ENCODE measurements around the gene FOXP1.

The FOXP1 gene

DNA sequence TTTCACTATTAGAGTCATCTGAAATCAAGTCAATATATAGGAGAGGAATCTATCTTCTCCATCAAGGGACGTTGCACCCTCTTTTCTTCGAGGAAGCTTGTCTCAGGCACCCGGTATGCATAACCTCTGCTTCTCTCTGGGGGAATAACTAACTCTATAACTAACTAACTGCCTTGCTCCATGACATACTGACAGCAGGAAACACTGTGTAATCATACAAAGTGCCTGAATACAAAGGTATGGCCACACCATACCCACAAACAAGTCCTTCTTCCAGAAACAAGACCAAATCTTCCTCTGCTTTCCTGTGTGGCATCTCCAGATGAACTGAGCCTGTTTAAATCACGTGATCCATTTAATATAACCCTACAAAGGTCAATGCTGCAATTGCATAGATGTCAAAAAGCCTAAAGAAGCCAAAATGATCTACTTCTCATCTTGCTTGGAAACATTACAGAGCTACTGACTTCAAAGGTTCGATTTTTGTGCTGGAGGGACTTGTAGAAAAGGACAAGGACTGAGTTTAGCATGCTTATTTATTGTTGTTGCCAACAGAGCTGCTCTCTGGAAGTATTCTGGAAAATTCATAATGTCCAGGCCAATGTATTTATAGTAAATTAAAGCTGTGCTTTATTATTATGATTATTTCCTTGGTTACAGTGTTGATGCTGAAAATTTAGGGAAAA, 380.5 kb downstream of the FOXP1 start:
- in situ Hi-C loops (cut with MboI; ENCODE audit: low sequenced_read_pairs) = no loop called here

DNA sequence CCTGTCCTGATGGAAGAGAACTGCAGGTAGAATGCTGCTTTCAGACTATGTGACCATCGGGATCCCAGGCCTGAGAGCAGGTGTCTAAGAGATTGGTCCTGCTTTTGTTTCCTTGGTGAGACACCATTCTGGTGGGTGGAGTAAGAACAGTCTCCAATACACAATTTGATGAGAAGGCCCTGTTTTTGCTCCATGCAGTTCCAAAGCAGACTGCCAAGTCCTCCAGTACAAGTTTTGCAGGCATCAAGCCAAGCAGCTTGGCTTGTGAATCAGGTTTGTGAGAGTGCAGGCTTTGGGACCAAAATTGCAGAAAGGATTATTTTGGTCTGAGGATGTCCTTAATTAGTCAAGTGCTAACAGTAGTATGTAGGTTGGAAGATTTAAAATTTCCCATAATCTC, 381.6 kb downstream of the FOXP1 start:
- in situ Hi-C loops (cut with MboI; ENCODE audit: low sequenced_read_pairs) = no loop called here

DNA sequence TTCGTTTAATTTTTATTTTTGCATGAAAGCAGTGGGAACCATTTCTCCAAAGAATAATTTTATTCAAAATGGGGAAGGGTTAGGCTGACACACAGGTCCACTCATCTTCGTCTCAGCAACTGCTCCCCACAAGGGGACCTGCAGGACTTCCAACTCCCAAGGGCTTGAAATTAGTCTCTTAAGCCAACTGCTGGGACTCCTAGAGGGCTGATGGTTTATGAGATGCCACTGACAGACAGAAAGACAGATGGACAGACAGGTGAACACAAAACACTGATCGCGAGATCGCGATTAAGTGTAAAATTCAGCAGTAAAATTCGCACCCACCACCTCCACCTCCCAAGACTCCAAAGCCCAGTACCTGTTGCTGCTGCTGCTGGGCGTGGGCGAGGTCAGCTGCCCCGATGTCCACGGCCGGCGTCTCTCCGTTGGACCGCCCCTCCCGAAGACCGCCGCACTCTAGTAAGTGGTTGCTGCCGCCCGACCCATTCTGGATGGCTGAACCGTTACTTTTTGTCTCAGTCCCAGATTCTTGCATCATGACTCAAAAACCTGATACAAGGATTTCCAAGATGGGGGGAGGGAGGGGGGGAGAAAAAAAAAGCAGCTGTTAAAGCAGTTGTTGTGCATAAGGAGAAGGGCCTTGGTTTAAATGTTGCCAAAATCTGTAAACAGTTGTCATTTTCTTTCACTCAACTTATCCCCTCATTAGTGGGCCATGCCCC, 385.5 kb downstream of the FOXP1 start:
- in situ Hi-C loops (cut with MboI; ENCODE audit: low sequenced_read_pairs) = no loop called here

DNA sequence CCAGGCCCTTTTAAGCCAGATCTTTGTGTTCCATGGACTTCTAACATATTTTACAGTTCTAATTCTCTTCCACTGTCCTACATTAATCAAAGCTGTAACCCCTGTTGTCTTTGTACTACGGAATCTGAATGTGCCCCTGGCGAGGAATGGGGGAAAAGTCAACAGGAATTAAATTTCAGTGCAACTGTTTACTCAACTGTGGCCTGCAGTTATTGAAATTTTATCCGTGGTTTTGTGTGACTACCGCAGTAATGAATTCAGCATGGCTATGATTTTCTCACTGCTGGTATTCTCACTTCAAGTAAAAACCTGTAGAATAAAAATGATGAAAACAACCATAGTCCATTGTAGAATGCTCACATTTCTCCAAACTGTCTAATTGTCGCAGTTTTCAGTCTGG, 388.0 kb downstream of the FOXP1 start:
- in situ Hi-C loops (cut with MboI; ENCODE audit: low sequenced_read_pairs) = no loop called here

DNA sequence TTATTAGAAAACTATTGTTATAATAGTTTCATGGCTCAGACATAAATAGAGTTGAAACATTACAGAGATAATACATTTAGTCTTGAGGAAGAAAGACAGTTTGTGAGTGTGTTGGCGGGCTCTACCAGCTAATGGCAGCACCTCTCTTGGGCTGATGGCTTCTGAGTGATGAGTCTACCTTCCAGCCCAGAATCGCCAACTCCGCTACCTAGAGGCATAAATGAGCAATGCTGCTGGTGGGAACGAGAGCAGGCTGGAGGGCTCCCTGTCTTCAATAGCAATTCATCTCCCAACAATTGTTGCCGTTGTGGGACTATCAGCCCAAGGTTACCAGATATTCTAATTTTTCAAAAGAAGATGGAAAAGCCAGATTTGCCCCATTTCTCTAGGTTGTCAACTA, 388.7 kb downstream of the FOXP1 start:
- in situ Hi-C loops (cut with MboI; ENCODE audit: low sequenced_read_pairs) = no loop called here

DNA sequence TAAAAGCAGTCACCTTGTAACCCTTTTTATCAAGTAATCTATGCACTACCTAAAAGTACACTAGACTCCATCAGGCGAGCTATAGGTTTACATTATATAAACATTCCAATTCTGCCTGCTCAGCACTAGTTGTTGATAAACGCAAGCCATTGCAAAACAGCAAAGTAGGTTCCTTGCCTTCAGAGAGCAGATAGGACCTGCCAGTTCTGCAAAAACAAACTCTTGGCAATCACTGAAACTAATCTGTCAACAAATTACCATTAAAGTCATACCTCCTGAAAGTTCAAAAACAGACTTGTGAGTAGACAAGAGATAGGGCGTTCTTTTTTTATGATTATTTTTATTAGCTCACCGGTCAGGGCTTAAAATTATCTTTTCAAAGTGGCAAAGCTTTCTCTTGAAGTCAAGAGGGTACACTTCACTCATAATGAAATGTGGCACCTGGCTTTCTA, 392.5 kb downstream of the FOXP1 start:
- in situ Hi-C loops (cut with MboI; ENCODE audit: low sequenced_read_pairs) = no loop called here

DNA sequence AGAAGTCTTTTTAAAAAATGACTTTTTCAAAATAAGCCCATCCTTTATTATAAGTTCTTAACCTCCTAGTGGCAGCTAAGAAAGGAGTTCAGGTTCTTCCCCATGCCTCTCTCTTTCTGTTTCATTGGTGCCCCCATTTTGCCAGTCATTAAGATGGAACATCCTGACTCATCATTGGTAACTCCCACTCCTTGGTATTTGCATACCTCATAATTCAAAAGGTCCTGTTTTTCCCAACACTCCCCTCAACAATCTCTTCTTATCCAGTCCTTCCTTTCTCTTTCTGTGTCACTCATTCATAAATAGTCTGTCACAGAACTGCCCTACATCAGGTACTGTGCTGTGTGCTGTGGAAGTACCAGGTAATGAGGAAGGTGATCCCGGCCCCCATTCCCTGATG, 394.0 kb downstream of the FOXP1 start:
- in situ Hi-C loops (cut with MboI; ENCODE audit: low sequenced_read_pairs) = no loop called here

DNA sequence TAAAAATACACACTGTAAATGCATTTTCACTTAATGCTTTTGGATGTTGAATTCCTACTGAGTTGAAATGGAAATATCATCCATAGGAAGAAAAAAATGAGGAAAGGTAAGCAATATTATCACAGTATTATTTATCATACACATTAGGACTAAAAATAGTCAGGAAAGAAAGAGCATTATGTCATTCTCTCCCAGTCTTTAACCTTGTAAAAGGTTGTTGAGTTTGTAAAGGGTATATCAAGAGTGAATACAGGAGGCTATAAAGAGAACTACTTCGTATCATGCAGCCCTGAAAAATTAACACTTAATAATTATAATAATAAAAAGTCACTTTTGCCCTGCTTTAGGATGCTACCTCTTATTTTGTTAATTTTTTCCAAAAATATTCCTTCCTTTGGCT, 395.8 kb downstream of the FOXP1 start:
- in situ Hi-C loops (cut with MboI; ENCODE audit: low sequenced_read_pairs) = no loop called here

DNA sequence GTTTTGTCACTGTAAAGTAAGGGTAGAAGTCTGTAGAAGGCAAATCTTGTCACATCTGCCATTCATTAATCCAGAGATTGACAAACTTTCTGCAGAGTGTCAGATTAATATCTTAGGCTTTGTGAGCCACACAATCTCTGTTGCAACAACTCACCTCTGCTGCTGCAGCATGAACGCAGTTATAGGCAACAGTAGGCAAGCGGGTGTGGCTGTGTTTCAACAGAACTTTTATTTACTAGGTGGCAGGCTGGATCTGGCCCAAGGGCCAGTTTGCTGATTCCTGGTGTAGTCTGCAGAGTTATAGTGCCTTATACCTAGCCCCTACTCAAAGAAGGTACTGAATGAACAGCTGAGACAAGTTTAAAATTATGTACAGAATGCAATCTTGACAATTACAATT, 396.7 kb downstream of the FOXP1 start:
- in situ Hi-C loops (cut with MboI; ENCODE audit: low sequenced_read_pairs) = no loop called here

DNA sequence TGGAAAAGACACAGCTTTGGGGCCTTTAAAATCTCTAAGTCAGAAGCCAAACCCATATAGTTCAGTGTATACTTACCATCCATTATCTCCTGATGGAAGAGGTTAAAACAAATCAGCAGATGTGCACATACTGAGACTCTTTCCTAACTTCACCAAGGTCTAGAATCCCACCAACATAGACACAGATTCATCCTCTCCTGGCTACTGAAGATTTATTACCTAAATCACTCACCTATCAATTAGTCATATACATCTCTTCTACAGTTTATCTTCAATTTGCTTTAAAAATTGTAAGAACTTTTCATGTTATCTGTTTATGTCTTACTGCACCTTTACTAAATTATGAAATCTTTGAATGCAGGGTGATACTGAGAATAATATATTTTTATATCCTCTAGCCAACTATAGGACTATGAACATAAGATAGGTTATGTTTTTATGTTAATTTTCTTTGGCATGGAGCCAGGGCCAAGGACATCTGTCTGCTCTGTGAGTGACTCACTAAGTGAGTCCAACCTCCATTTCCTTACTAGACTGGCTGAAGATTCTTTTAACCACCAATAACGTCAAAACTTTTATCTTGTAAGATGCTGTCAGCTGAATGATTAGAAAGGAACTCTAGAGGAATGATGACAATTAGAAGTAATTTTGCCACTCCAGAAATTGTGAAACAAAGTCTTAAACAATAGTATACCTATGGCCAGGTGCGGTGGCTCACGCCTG, 397.6 kb downstream of the FOXP1 start:
- in situ Hi-C loops (cut with MboI; ENCODE audit: low sequenced_read_pairs) = no loop called here

DNA sequence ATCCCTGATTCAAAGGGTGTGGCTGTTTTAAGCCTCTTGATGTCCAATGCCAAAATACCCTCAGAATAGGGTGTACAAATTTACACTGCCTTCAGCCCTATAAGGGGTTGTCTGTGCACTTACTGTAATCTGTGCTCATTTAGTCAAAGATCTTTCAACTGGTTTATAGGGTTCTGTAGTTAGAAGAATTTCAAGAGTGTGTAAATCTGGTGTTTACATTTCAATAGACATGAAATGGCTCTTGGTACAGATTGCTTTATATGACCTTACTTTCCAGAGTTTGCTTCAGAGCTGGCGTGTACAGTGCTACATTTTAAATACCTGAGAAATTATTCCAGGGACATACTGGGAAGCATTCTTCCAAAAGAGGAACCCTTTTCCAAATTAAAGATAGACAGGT, 399.3 kb downstream of the FOXP1 start:
- in situ Hi-C loops (cut with MboI; ENCODE audit: low sequenced_read_pairs) = no loop called here

DNA sequence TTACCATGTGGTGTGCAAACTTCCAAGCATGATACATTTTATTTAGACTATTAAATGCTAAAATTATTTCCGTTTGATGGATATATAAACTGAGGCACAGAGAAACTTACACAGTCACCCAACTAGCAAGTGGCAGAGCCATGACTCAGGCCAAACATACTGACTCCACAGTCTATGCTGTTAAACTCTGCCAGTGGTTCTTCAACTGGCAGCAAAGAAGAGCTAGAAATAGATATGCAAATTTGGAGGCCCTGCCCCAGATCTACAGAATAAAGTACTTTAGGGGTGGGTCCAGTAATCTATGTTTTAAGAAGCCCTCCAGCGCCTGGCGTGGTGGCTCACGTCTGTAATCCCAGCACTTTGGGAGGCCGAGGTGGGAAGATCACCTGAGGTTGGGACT, 400.0 kb downstream of the FOXP1 start:
- in situ Hi-C loops (cut with MboI; ENCODE audit: low sequenced_read_pairs) = no loop called here

DNA sequence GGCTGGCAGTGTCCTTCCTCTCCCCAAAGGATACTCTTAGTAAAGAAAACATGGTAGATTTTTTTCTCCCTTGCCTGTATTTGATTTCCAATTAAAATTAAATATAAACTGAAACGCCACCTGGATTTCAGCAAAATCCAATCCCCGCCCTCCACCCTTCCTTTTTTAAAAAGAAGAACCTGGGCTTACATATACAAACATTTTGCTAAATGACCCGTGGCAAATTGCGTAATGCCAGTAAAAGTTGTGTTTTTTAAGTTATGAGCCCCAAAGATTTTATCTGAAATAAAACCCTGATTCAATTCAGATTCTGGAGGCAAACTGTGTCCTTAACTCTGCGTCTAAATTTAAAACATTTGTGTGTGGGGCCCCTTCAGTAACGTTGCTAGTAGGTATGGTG, 403.0 kb downstream of the FOXP1 start:
- in situ Hi-C loops (cut with MboI; ENCODE audit: low sequenced_read_pairs) = no loop called here

DNA sequence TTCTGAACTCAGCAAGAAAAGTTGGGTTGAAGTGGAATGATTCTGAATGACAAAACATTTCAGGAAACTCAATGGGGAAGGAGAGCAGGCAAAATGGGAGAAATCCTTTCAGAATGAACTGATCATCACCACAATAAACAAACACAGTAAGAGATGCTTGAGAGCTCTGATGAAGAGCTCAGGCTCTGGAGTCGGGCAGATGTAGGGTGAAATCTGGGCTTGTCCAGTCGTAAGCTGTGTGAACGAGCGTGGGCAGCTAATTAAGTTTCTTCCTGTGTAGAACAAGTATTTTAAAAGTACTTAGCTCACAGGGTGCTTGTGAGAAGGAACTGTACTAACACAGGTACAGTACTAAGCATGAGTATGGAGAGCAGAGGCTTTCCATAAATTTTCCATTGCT, 406.2 kb downstream of the FOXP1 start:
- in situ Hi-C loops (cut with MboI; ENCODE audit: low sequenced_read_pairs) = no loop called here

DNA sequence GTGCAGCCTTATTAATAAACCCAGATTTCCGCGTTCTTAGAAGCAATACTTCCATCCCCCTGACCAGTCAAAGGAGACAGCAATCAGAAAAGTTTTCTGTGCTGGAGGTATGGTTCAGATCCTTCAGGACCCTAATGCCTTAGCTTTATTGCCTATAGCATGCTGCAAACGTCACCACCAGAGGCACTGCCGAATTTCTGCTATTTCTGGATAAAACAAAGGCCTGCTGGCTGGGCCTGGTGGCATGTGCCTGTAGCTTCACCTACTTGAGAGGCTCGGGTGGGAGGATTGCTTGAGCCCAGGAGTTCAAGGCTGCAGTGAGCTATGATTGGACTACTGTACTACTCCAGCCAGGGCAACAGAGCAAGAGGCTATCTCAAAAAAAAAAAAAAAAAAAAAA, 407.2 kb downstream of the FOXP1 start:
- in situ Hi-C loops (cut with MboI; ENCODE audit: low sequenced_read_pairs) = no loop called here

DNA sequence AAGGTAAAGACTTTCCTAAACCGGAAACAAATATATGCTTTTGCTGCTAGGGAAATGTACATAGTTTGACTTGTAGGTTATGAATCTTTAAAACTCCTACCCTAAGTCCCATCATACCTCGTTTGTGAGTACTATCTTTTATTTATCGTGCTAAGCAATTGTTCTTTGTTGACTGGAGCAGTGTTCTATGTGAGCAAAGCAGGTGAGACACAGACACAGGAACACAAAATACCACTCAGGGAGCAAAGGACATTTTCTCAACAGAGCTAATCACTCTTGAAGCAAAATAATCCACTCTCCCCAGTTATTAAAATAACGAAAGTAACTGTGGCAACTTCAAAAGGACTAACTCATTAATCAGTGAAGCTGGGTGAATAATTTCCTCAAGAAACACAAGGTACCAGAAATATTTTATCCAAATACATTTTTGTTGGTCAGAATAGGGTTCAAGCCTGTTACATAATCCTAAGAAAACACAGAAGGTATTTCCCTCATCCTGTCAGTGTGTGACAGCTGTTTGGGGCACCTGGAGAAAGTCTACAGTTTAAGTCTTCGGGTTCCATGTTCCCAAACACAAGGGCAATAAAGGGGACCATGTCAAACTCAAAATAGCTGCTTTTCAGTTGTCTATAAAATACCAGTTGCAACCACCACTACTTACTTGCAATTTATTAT, 407.7 kb downstream of the FOXP1 start:
- in situ Hi-C loops (cut with MboI; ENCODE audit: low sequenced_read_pairs) = no loop called here

DNA sequence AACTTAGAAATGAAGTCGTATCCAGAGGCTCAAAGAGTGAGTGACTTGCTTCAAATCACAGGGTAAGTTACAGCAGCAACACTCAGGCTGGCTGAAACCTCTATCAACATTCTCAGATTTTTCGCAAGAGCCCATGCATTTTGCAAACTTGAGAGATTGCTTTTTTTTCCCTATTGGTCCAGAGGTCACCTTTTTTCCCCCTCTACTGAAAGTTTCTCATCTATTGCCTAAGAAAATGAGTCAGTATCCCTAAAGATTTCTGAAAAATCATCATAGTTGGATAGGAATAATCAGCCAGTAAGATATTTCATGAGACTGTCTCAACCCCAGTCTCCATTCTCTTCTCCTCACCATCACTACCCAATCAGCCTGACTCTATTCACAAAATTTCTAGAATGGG, 410.6 kb downstream of the FOXP1 start:
- in situ Hi-C loops (cut with MboI; ENCODE audit: low sequenced_read_pairs) = no loop called here

DNA sequence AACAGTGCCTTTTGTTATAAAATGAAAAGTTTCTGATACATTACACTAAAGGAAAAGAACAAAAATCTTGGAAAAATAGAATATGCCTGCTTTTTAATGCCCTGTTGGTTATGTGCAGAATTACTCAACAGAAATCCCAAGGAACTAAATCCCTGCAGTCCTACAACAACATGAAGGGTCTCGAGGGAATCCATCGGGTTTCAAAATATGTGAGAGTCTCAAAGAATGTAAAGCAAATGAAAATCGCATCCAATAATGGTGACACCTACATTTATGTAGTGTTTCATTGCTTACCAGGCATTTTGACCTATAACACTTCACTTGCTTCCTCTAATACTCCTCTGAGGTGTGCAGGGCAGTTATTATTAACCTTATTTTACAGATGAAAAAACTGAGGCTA, 411.3 kb downstream of the FOXP1 start:
- in situ Hi-C loops (cut with MboI; ENCODE audit: low sequenced_read_pairs) = no loop called here

DNA sequence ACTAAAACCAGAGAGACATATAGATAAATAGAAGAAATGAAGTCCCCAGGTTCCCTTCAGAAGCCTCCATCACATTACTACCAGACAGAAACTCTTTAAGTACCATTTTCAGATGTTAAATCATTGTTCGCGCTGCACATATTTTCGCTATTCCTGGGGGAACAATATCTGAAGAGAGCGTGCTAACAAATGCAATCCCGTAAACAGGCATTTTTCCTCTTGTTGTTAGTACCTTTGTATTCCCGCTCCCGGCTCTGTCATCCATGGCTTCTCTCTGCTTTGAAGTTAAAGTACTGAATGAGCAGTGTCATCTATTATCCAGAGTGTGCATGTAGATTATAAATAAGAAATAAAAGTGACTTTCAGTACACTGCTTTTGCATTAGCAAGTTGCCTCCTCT, 412.3 kb downstream of the FOXP1 start:
- in situ Hi-C loops (cut with MboI; ENCODE audit: low sequenced_read_pairs) = no loop called here

DNA sequence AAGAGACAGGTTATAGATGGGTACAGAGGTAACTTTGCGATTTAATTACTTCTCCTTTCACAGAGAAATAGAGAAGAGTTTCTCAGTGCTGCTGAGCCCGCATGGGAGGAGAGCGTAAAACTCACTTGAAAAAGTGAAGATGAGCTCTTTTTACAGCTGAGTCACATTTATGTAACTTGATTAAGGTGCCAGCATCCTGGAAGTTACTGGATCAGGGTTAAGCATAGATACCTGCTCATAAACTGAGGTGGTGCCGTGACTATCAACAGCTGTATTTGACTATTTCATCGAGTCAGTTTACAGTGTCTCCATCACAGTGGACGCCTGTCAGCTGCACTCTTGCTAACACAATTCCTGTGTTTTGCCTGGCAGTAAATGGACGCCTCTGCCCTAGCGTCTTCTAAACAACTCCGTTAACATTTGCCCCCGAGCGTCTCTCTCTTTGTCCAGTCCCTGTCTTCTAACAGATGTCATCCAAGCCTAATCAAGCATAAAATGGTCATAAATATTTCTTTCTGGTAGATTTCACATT, 414.6 kb downstream of the FOXP1 start:
- in situ Hi-C loops (cut with MboI; ENCODE audit: low sequenced_read_pairs) = no loop called here

DNA sequence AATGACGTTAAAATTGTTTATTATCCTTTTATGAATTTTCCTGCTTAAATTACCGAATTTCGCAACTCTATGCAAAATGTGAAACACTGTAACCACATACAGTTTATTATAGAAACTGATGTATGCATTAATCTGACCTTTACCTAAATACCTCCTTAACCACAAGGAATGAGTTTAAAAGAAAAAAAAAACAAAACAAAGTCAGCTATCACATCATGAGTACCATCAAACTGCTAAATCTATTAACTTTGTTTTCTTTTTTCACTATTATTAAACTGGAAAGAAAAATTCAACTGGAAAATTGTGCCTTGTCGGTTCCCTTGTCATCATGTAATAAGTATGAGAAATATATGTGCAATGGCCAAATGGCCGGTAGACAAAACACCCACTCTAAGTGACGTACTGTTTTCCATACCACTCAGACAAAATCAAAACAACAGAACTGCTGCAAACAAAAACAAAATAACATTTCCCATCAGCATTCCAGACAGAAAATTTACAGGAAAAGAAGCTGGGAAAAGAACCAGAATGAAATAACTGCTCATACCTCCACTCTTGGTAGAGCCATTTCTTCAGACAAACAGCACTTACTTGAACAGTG, 415.3 kb downstream of the FOXP1 start:
- in situ Hi-C loops (cut with MboI; ENCODE audit: low sequenced_read_pairs) = no loop called here
